Smooth muscle cell (in vitro differentiated cells): ENCODE measurements around the gene RHCG. TPM values are rescaled to one million over a fixed set of nuclear protein-coding genes. Genes with fewer than 3 reads are reported as not detected.

Source experiments
- DNase-seq: peaks from one replicate; lab custom pipeline; 2025; ENCODE audit not compliant: unreplicated experiment; lab: John Stamatoyannopoulos, UW
- H2AFZ ChIP-seq: fragments of 200-600 bp; sonication (generic); 2 replicates; pipeline ENCODE4 v1.6.0; 2016; ENCODE audit warnings: antibody characterized with exemption, low read depth, mild to moderate bottlenecking
- H3F3A ChIP-seq: fragments of 200-600 bp; sonication (generic); 2 replicates; pipeline ENCODE4 v1.6.0; 2017; ENCODE audit warnings: antibody characterized with exemption, low read depth
- H3K27ac ChIP-seq: fragments of 200-600 bp; sonication (generic); 2 replicates; pipeline ENCODE4 v1.5.1; 2016; ENCODE audit warnings: low read depth, mild to moderate bottlenecking
- H3K27me3 ChIP-seq: fragments of 200-600 bp; sonication (generic); 2 replicates; pipeline ENCODE4 v1.6.1; 2016; ENCODE audit warnings: low read depth, mild to moderate bottlenecking
- H3K36me3 ChIP-seq: fragments of 200-600 bp; sonication (generic); 2 replicates; pipeline ENCODE4 v1.5.1; 2016; ENCODE audit warnings: low read depth
- H3K4me1 ChIP-seq: fragments of 200-600 bp; sonication (generic); 2 replicates; pipeline ENCODE4 v1.5.1; 2016; ENCODE audit warnings: low read depth
- H3K4me2 ChIP-seq: fragments of 200-600 bp; sonication (generic); 2 replicates; pipeline ENCODE4 v1.6.0; 2016; ENCODE audit warnings: mild to moderate bottlenecking
- H3K4me3 ChIP-seq: fragments of 200-600 bp; sonication (generic); 2 replicates; pipeline ENCODE4 v1.5.1; 2016; ENCODE audit warnings: mild to moderate bottlenecking
- H3K79me2 ChIP-seq: fragments of 200-600 bp; sonication (generic); 2 replicates; pipeline ENCODE4 v1.6.0; 2016; ENCODE audit warnings: low read depth, mild to moderate bottlenecking
- H3K9ac ChIP-seq: fragments of 200-600 bp; sonication (generic); 2 replicates; pipeline ENCODE4 v1.6.0; 2016; ENCODE audit warnings: low read depth
- H3K9me3 ChIP-seq: fragments of 200-600 bp; sonication (generic); replicated peaks from 2 replicates; pipeline ENCODE4 v1.5.1; 2016; ENCODE audit warnings: low read depth
- H4K20me1 ChIP-seq: fragments of 200-600 bp; sonication (generic); 2 replicates; pipeline ENCODE4 v1.6.0; 2016; ENCODE audit warnings: low read depth
- WGBS: methylation state at CpG from one replicate; pipeline ENCODE4 v1.1.7; 2016; ENCODE audit warnings: low lambda C conversion rate; 5-methylcytosine and 5-hydroxymethylcytosine counted together
- polyA plus RNA-seq: library from polyadenylated mRNA; unstranded; fragments of >200 nt; fragmentation: Nextera tagmentation; extraction: Ambion mirVana; gene quantifications from 2 replicates; pipeline ENCODE4 v1.2.1, GENCODE V29; 2016
- total RNA-seq: library from RNA; depleted of rRNA; stranded (reverse); fragments of >200 nt; gene quantifications from 2 replicates; pipeline ENCODE4 v1.2.3, GENCODE V29; 2014
- TF ChIP-seq, protein P1 (sequence below): fragments of 200-600 bp; sonication (generic); IDR thresholded peaks from 2 replicates; pipeline ENCODE4 v1.5.1; 2017; ENCODE audit warnings: borderline replicate concordance, mild to moderate bottlenecking, antibody characterized with exemption; ENCODE audit not compliant: insufficient read depth, poor library complexity, severe bottlenecking

Gene RHCG
- total and polyA plus RNA-seq, 2 experiments from 2014 or later: 10.9 to 12.0 TPM

DNA sequence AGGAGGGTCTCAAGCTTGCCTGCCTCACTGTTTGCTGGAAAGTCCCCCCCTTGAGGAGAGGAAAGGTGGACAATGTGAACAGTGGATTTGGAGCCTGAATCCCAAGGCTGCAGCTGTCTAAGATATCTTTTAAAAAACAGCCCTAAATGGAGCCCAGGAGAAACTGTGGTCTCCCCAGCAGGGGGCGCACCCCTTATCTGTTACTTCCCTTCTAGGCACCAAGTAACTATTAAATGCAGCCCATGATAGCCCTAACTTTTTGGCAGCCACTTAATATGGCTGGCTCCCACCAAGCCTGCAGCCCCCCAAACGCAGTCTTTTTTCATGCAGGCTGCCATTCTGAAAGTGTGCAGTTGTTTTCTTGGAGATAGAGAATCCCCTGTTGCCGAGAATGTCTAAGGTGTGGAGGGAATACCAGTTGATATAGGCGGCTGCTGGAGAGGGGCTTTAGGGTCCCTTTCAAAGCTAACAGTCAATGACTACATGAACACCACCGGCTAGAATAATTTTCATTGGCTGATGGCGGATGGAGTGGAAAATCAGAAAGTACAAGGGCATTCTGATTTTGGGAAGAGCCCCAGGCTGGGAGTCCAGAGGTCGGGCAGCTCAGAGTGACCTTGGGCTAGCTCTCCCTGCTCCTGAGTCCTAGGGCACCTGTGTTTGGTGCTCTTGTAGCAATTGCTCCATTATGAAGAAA is 1.3 kb downstream of the RHCG start:
- H3K36me3 ChIP-seq: no peaks in the 10 kb centered on the region
- DNase-seq: no peak
- H4K20me1 ChIP-seq: no peaks in the 10 kb centered on the region
- peaks cover 7% of the 10 kb centered on the region for H3F3A ChIP-seq
- H3K4me3 ChIP-seq: no peak overlapping the region
- 76% methylated on average over 7 of the region's 7 CpGs for WGBS
- TF ChIP-seq, protein P1, sequence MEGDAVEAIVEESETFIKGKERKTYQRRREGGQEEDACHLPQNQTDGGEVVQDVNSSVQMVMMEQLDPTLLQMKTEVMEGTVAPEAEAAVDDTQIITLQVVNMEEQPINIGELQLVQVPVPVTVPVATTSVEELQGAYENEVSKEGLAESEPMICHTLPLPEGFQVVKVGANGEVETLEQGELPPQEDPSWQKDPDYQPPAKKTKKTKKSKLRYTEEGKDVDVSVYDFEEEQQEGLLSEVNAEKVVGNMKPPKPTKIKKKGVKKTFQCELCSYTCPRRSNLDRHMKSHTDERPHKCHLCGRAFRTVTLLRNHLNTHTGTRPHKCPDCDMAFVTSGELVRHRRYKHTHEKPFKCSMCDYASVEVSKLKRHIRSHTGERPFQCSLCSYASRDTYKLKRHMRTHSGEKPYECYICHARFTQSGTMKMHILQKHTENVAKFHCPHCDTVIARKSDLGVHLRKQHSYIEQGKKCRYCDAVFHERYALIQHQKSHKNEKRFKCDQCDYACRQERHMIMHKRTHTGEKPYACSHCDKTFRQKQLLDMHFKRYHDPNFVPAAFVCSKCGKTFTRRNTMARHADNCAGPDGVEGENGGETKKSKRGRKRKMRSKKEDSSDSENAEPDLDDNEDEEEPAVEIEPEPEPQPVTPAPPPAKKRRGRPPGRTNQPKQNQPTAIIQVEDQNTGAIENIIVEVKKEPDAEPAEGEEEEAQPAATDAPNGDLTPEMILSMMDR: peak; percentile 52
- no peaks in the 10 kb centered on the region for H3K79me2 ChIP-seq
- no peak overlapping the region for H2AFZ ChIP-seq
- peaks cover 64% of the 10 kb centered on the region for H3K27me3 ChIP-seq
- no peak overlapping the region for H3K27ac ChIP-seq
- no peak overlapping the region for H3K4me2 ChIP-seq
- H3K9ac ChIP-seq: no peak overlapping the region
- no peaks in the 10 kb centered on the region for H3K9me3 ChIP-seq
- H3K4me1 ChIP-seq: no peaks in the 10 kb centered on the region

DNA sequence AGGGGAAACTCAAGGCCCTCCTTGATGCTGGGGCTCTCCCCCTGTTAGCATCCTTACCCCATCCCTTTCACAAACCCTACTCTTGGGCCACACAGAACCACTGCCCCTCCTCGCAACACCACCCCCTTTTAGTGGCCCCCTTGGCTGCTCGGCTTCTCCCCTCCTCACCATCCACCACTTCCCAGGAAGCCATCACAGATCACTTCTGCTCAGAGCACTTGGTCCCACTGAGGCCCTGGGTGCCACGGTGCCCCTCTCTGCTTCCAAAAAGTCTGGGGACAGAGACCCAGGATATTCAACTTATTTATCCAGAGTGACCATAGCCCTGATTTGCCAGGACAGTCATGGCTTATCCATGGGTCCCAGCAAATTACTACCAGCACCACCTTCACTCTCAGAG is 2.4 kb downstream of the RHCG start:
- H3K4me1 ChIP-seq: no peaks in the 10 kb centered on the region
- H3K9ac ChIP-seq: no peak overlapping the region
- no peaks in the 10 kb centered on the region for H4K20me1 ChIP-seq
- H3K27ac ChIP-seq: no peak overlapping the region
- peaks cover 64% of the 10 kb centered on the region for H3K27me3 ChIP-seq
- H2AFZ ChIP-seq: no peak overlapping the region
- no peaks in the 10 kb centered on the region for H3K36me3 ChIP-seq
- no peak for DNase-seq
- 93% methylated on average over 3 of the region's 3 CpGs for WGBS
- H3K9me3 ChIP-seq: no peaks in the 10 kb centered on the region
- H3K79me2 ChIP-seq: no peaks in the 10 kb centered on the region
- H3K4me2 ChIP-seq: no peak overlapping the region
- H3K4me3 ChIP-seq: no peak overlapping the region
- H3F3A ChIP-seq: peaks cover 7% of the 10 kb centered on the region
- TF ChIP-seq, protein P1: no peak

DNA sequence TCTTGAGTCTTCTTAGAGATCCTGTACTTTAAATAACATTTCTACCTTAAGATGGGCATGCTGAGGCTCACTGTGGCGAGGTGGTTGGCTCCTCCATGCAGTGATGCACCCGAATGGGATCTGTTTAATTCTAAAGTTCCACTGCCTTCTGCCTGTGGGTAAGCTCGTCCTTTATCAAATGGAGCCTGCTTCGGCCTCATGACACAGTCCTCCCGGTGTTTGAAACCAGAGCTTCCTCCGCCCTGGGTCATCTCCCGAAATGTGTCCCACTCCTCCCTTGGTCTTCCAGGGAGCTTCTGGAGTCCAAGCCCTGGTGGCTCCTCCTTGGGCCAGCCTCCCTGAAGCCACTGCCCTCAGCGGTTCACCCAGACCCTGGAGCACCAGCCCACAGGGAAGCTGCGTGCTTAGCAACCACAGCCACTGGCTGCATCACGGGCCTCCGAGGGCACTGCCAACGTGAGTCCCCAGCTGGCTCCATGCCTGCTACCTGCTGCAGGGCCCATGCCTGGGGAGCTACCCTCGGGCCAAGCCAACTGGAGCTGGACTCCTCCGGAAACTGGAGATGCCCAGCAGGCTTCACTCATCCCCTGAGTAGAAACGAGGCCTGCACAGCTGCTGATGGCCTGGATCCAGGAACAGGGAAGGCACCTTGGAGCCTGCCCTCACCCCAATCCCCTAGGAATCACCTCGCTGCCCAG is 3.3 kb downstream of the RHCG start:
- H3K9ac ChIP-seq: no peak overlapping the region
- TF ChIP-seq, protein P1: no peak
- H3K27ac ChIP-seq: no peak overlapping the region
- WGBS: 86% methylated on average over 16 of the region's 16 CpGs
- H3K4me3 ChIP-seq: no peak overlapping the region
- H3K27me3 ChIP-seq: peaks cover 73% of the 10 kb centered on the region
- no peaks in the 10 kb centered on the region for H3K9me3 ChIP-seq
- H3K4me1 ChIP-seq: no peaks in the 10 kb centered on the region
- no peak overlapping the region for H3K4me2 ChIP-seq
- H2AFZ ChIP-seq: no peak overlapping the region
- no peaks in the 10 kb centered on the region for H3K79me2 ChIP-seq
- no peaks in the 10 kb centered on the region for H3F3A ChIP-seq
- no peaks in the 10 kb centered on the region for H4K20me1 ChIP-seq
- no peak for DNase-seq
- H3K36me3 ChIP-seq: no peaks in the 10 kb centered on the region
